Left ventricle myocardium inferior (tissue), 1 donor: ENCODE data around the gene RASGRP4. TPM values are rescaled to one million over a fixed set of nuclear protein-coding genes. Genes with fewer than 3 reads are reported as not detected.
A peak's percentile ranks its signal among the peaks of the same experiment; 100 is the strongest.

ENCODE experiments used
- DNase-seq: peaks from one replicate; pipeline ENCODE4 v3.0.0-alpha.2; 2020
- H3K27ac ChIP-seq: fragments of 200-600 bp; replicated peaks from 2 replicates; pipeline ENCODE4 v1.8.0; 2021
- H3K27me3 ChIP-seq: fragments of 200-600 bp; 2 replicates; pipeline ENCODE4 v1.8.0; 2021; ENCODE audit warnings: low read depth
- H3K36me3 ChIP-seq: fragments of 200-600 bp; 2 replicates; pipeline ENCODE4 v1.8.0; 2021
- H3K4me1 ChIP-seq: fragments of 200-600 bp; 2 replicates; pipeline ENCODE4 v1.8.0; 2021
- H3K4me3 ChIP-seq: fragments of 200-600 bp; 2 replicates; pipeline ENCODE4 v1.8.0; 2021; ENCODE audit warnings: mild to moderate bottlenecking, moderate library complexity
- H3K9me3 ChIP-seq: fragments of 200-600 bp; replicated peaks from 2 replicates; pipeline ENCODE4 v1.8.0; 2021
- CTCF ChIP-seq: fragments of 200-600 bp; IDR thresholded peaks from 2 replicates; pipeline ENCODE4 v1.8.0; 2021; ENCODE audit warnings: antibody characterized with exemption, mild to moderate bottlenecking, borderline replicate concordance
- intact Hi-C: fragments of 100-400 bp; cut with micrococcal nuclease; formaldehyde crosslinking; loops from one replicate; pipeline ENCODE4 v1.11.0; 2022
- total RNA-seq: library from RNA; stranded (reverse); fragmentation: NEBNext Ultra II Directional; extraction: Animal tissue kit (Norgen Biotek cat#: 25700); gene quantifications from one replicate; pipeline ENCODE4 v1.2.1, GENCODE V29; 2021
- donor health status: DM: no; HTN: yes; CAD: no; lungs with severe emphysema.

Gene RASGRP4
- total RNA-seq, 1 donor from 2014 or later: 1.5 TPM

DNA sequence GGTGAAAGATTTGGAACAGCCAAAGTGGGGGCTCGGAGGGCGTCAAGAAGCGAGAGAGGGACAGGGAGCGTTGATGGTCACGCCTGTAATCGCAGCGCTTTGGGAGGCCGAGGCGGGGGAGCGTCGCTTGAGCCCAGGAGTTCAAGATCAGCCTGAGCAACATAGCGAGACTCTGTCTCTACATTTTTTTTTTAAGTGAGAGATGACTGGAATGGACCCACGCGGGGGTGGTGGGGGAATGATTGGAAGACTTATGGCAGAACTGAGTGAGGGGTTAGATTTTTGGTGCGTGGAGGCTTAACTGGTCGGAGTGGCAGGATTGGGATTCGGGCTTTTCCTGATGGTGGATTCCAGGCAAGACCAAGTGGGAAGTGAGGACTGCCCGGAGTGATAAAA lies 50.9 kb downstream of the RASGRP4 start:
- no peak for TF ChIP-seq CTCF
- Histone ChIP-seq H3K9me3 (no peaks in the 10 kb centered on the region), H3K27me3 (no peaks in the 10 kb centered on the region), H3K4me3 (peak overlapping the region; percentile 86), H3K36me3 (peaks cover 37% of the 10 kb centered on the region), H3K4me1 (peaks cover 44% of the 10 kb centered on the region), H3K27ac (peak overlapping the region; percentile 93)
- intact Hi-C loops: no loop called here
- DNase-seq: no peak

- peak; percentile 99 for DNase-seq
- Histone ChIP-seq H3K4me3 (peak within 1 kb of the TSS; percentile 86), H3K27me3 (no peaks in the 10 kb centered on the region), H3K4me1 (peaks cover 44% of the 10 kb centered on the region), H3K27ac (peak within 1 kb of the TSS; percentile 93), H3K36me3 (peaks cover 31% of the 10 kb centered on the region), H3K9me3 (no peaks in the 10 kb centered on the region)
- intact Hi-C loops: no loop called here
- TF ChIP-seq CTCF: peak; percentile 36
Observed at GRCh38 chr19:38374332-38375097, 51.5 kb downstream of the RASGRP4 start, which contains the start of gene PSMD8. Gene PSMD8 (plus strand): TSS chr19:38374571. CDS start chr19:38374602, 31 bp downstream.

DNA sequence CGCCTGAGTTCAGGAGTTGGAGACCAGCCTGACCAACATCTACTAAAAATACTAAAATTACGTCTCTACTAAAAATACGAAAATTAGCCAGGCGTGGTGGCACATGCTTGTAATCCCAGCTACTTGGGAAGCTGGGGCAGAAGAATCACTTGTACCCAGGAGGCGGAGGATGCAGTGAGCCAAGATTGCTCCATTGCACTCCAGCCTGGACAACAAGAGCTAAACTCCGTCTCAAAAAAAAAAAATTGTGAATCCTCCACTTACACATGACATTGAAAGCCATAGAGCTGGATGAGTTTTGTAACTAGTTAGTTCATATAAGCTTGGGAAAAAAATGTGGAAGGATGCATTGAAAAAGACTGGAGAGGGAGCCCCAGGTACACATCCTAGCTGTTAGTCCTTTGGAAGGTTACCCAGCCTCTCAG lies 52.1 kb downstream of the RASGRP4 start:
- H3K36me3 ChIP-seq: peaks cover 25% of the 10 kb centered on the region
- no peaks in the 10 kb centered on the region for H3K27me3 ChIP-seq
- H3K27ac ChIP-seq: peak overlapping the region; percentile 93
- DNase-seq: no peak
- no peaks in the 10 kb centered on the region for H3K9me3 ChIP-seq
- peak overlapping the region; percentile 86 for H3K4me3 ChIP-seq
- no peak for TF ChIP-seq CTCF
- intact Hi-C loops: no loop called here
- H3K4me1 ChIP-seq: peaks cover 41% of the 10 kb centered on the region

DNA sequence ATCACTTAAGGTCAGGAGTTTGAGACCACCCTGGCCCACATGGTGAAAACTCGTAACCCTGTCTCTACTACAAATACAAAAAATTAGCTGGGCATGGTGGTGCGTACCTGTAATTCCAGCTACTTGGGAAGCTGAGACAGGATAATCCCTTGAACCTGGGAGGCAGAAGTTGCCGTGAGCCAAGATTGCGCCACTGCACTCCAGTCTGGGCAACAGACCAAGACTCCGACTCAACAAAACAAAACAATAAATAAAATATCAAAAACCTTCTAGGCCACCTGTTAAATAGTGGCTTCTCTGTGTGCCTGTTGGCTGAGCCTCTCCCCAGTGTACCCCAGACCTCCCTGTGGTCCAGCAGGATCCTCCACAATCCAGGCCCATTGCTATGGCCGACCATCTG lies 54.9 kb downstream of the RASGRP4 start:
- peaks cover 19% of the 10 kb centered on the region for H3K4me1 ChIP-seq
- no peak for DNase-seq
- no peak for TF ChIP-seq CTCF
- no peaks in the 10 kb centered on the region for H3K36me3 ChIP-seq
- H3K27me3 ChIP-seq: peaks cover 7% of the 10 kb centered on the region
- no peaks in the 10 kb centered on the region for H3K9me3 ChIP-seq
- no peak overlapping the region for H3K27ac ChIP-seq
- intact Hi-C loops: no loop called here
- H3K4me3 ChIP-seq: no peak overlapping the region

GRCh38 chr19:38370299-38370698 lies 55.7 kb downstream of the RASGRP4 start:
- no peaks in the 10 kb centered on the region for H3K36me3 ChIP-seq
- H3K27me3 ChIP-seq: peaks cover 7% of the 10 kb centered on the region
- DNase-seq: no peak
- intact Hi-C loops: no loop called here
- TF ChIP-seq CTCF: no peak
- no peak overlapping the region for H3K27ac ChIP-seq
- H3K4me1 ChIP-seq: peaks cover 11% of the 10 kb centered on the region
- no peak overlapping the region for H3K4me3 ChIP-seq
- H3K9me3 ChIP-seq: no peaks in the 10 kb centered on the region
